GM23338 (cell line): ENCODE measurements around the gene MEIG1. TPM values are rescaled to one million over a fixed set of nuclear protein-coding genes. Genes with fewer than 3 reads are reported as not detected.

Experiments used
- ATAC-seq: fragments of 200-7000 bp; cut with Tn5 transposase; 3 replicates; pipeline ENCODE4 v1.9.1; 2020
- DNase-seq: peaks from one replicate; pipeline ENCODE4 v3.0.0-alpha.2; 2015; ENCODE audit warnings: low spot score
- H2AFZ ChIP-seq: fragments of 200-600 bp; sonication (generic); 2 replicates; pipeline ENCODE4 v1.8.0; 2016; ENCODE audit warnings: antibody characterized with exemption, mild to moderate bottlenecking, moderate library complexity
- H3F3A ChIP-seq: fragments of 200-600 bp; sonication (generic); replicated peaks from 2 replicates; pipeline ENCODE4 v1.8.0; 2017; ENCODE audit warnings: antibody characterized with exemption, mixed run types, low read depth
- H3K27ac ChIP-seq: fragments of 200-600 bp; sonication (generic); 2 replicates; pipeline ENCODE4 v1.6.1; 2016; ENCODE audit warnings: low read depth
- H3K27me3 ChIP-seq: fragments of 200-600 bp; sonication (generic); 2 replicates; pipeline ENCODE4 v1.8.0; 2016; ENCODE audit warnings: mild to moderate bottlenecking, mixed run types, moderate library complexity; ENCODE audit not compliant: insufficient read depth
- H3K36me3 ChIP-seq: fragments of 200-600 bp; sonication (generic); 2 replicates; pipeline ENCODE4 v1.8.0; 2016; ENCODE audit warnings: mild to moderate bottlenecking; ENCODE audit not compliant: insufficient read depth
- H3K4me1 ChIP-seq: fragments of 200-600 bp; sonication (generic); 2 replicates; pipeline ENCODE4 v1.8.0; 2016; ENCODE audit warnings: mild to moderate bottlenecking, moderate library complexity; ENCODE audit not compliant: insufficient read depth
- H3K4me2 ChIP-seq: fragments of 200-600 bp; sonication (generic); 2 replicates; pipeline ENCODE4 v1.7.1; 2017; ENCODE audit warnings: mixed run types
- H3K4me3 ChIP-seq: fragments of 200-600 bp; sonication (generic); 2 replicates; pipeline ENCODE4 v1.6.1; 2016; ENCODE audit warnings: mixed run types
- H3K79me2 ChIP-seq: fragments of 200-600 bp; sonication (generic); replicated peaks from 2 replicates; pipeline ENCODE4 v1.8.0; 2017; ENCODE audit warnings: mild to moderate bottlenecking; ENCODE audit not compliant: insufficient read depth
- H3K9me2 ChIP-seq: fragments of 200-600 bp; sonication (generic); 2 replicates; pipeline ENCODE4 v1.8.0; 2017; ENCODE audit not compliant: insufficient read depth
- H4K20me1 ChIP-seq: fragments of 200-600 bp; sonication (generic); replicated peaks from 2 replicates; pipeline ENCODE4 v1.8.0; 2017; ENCODE audit warnings: mild to moderate bottlenecking; ENCODE audit not compliant: insufficient read depth
- H3K27ac Mint-ChIP-seq: 2 replicates; pipeline ENCODE4 v1.8.0; 2020; ENCODE audit warnings: inconsistent platforms, mild to moderate bottlenecking, moderate library complexity, mixed read lengths
- H3K27me3 Mint-ChIP-seq: 3 replicates; pipeline ENCODE4 v1.8.0; 2022; ENCODE audit warnings: low read depth, mild to moderate bottlenecking, moderate library complexity, mixed read lengths, inconsistent platforms; ENCODE audit not compliant: insufficient read depth, poor library complexity
- H3K36me3 Mint-ChIP-seq: 3 replicates; pipeline ENCODE4 v1.8.0; 2021; ENCODE audit warnings: low read depth, mild to moderate bottlenecking, inconsistent platforms, moderate library complexity, mixed read lengths
- H3K4me1 Mint-ChIP-seq: 3 replicates; pipeline ENCODE4 v1.8.0; 2020; ENCODE audit warnings: mild to moderate bottlenecking, inconsistent platforms, mixed read lengths
- H3K4me3 Mint-ChIP-seq: 3 replicates; pipeline ENCODE4 v1.8.0; 2021; ENCODE audit warnings: moderate library complexity, mild to moderate bottlenecking, inconsistent platforms, mixed read lengths
- H3K9me3 Mint-ChIP-seq: 3 replicates; pipeline ENCODE4 v1.8.0; 2020; ENCODE audit warnings: moderate library complexity, mild to moderate bottlenecking, inconsistent platforms, mixed read lengths
- CREB1 ChIP-seq: fragments of 250-450 bp; sonication (Bioruptor Pico); IDR thresholded peaks from 2 replicates; pipeline ENCODE4 v1.5.0; 2020; ENCODE audit warnings: low read depth, mild to moderate bottlenecking, moderate library complexity
- ETS1 ChIP-seq: IDR thresholded peaks from 2 replicates; pipeline ENCODE4 v1.6.1; 2016; ENCODE audit warnings: antibody characterized with exemption
- EZH2 ChIP-seq: fragments of 200-600 bp; sonication (generic); IDR thresholded peaks from one replicate; pipeline ENCODE4 v1.8.0; 2017; ENCODE audit warnings: antibody characterized with exemption, mild to moderate bottlenecking, low read depth; ENCODE audit not compliant: unreplicated experiment
- EZH2phosphoT487 ChIP-seq: fragments of 200-600 bp; sonication (generic); IDR thresholded peaks from one replicate; pipeline ENCODE4 v1.8.1; 2018; ENCODE audit warnings: antibody characterized with exemption; ENCODE audit not compliant: unreplicated experiment
- NANOG ChIP-seq: IDR thresholded peaks from 2 replicates; pipeline ENCODE4 v1.6.1; 2016; ENCODE audit warnings: antibody characterized with exemption, borderline replicate concordance
- POLR2AphosphoS5 ChIP-seq: IDR thresholded peaks from 2 replicates; pipeline ENCODE4 v1.6.1; 2016; ENCODE audit warnings: antibody characterized with exemption, low read depth
- REST ChIP-seq: IDR thresholded peaks from one replicate; pipeline ENCODE4 v1.6.1; 2018; ENCODE audit warnings: antibody characterized with exemption; ENCODE audit not compliant: unreplicated experiment
- STAT1 ChIP-seq: IDR thresholded peaks from one replicate; pipeline ENCODE4 v1.6.1; 2016; ENCODE audit warnings: antibody characterized with exemption; ENCODE audit not compliant: unreplicated experiment
- ZNF331 ChIP-seq: fragments of 250-450 bp; sonication (Bioruptor Pico); IDR thresholded peaks from 2 replicates; pipeline ENCODE4 v1.5.0; 2020; ENCODE audit warnings: low read depth, mild to moderate bottlenecking, moderate library complexity
- ZNF462 ChIP-seq: fragments of 250-450 bp; sonication (Bioruptor Pico); IDR thresholded peaks from 2 replicates; pipeline ENCODE4 v1.5.0; 2020; ENCODE audit warnings: mild to moderate bottlenecking, moderate library complexity
- polyA plus RNA-seq: library from polyadenylated mRNA; unstranded; fragments of >200 nt; fragmentation: Nextera tagmentation; extraction: Ambion mirVana; gene quantifications from 2 replicates; pipeline ENCODE4 v1.2.1, GENCODE V29; 2016
- total RNA-seq: library from RNA; depleted of rRNA; stranded (reverse); fragments of >200 nt; shearing (Covaris generic); gene quantifications from 2 replicates; pipeline ENCODE4 v1.2.3, GENCODE V29; 2014

The MEIG1 gene
- total and polyA plus RNA-seq, 2 experiments from 2014 or later: 1.2 TPM; not detected in 1

- no peak overlapping the region for H2AFZ ChIP-seq
- peaks cover 8% of the 10 kb centered on the region for H3K4me1 ChIP-seq
- H3K27ac Mint-ChIP-seq: no peak overlapping the region; the same call in 1 of the 2 replicates
- peaks cover 33% of the 10 kb centered on the region for H3K27me3 ChIP-seq
- peak overlapping the region; percentile 97; the same call in 1 of the 2 replicates for H3K4me2 ChIP-seq
- H3F3A ChIP-seq: peaks cover 12% of the 10 kb centered on the region
- no peaks in the 10 kb centered on the region for H3K9me2 ChIP-seq
- H3K27ac ChIP-seq: no peak overlapping the region
- no peak for ATAC-seq
- peaks cover 5% of the 10 kb centered on the region; the same call in 1 of the 2 replicates for H3K36me3 ChIP-seq
- H3K9me3 Mint-ChIP-seq: no peaks in the 10 kb centered on the region; the same call in 1 of the 3 replicates
- peaks cover 39% of the 10 kb centered on the region for H3K27me3 Mint-ChIP-seq
- H3K4me3 ChIP-seq: peak overlapping the region; percentile 81
- H3K79me2 ChIP-seq: no peaks in the 10 kb centered on the region; the same call in 1 of the 2 replicates
- DNase-seq: no peak
- peaks cover 5% of the 10 kb centered on the region for H4K20me1 ChIP-seq
- peaks cover 7% of the 10 kb centered on the region; the same call in 1 of the 3 replicates for H3K36me3 Mint-ChIP-seq
- peak overlapping the region; percentile 90 for H3K4me3 Mint-ChIP-seq
- TF ChIP-seq ZNF462 (CRISPR knock-in tag): no peak
- TF ChIP-seq CREB1 (CRISPR knock-in tag): no peak
- TF ChIP-seq EZH2: no peak
- no peak for TF ChIP-seq NANOG
- TF ChIP-seq ZNF331 (CRISPR knock-in tag): no peak
- no peak for TF ChIP-seq POLR2AphosphoS5
- TF ChIP-seq ETS1: no peak
- no peak for TF ChIP-seq EZH2phosphoT487
- TF ChIP-seq STAT1: no peak
- no peak for TF ChIP-seq REST
- peaks cover 19% of the 10 kb centered on the region for H3K4me1 Mint-ChIP-seq
Measured at GRCh38 chr10:14954934-14955333, 4.3 kb upstream of the MEIG1 start.
